Astrocyte of the spinal cord (primary cell): ENCODE data around the gene RBM33.
A peak's percentile ranks its signal among the peaks of the same experiment; 100 is the strongest.

Source experiments
- DNase-seq: peaks from one replicate; pipeline ENCODE4 v3.0.0; 2011; ENCODE audit warnings: low read depth, low spot score
- H3K4me3 ChIP-seq: 2 replicates; pipeline ENCODE4 v1.5.1; 2011; ENCODE audit warnings: low read depth, mild to moderate bottlenecking, low read length, moderate library complexity
- in situ Hi-C: cut with HindIII; loops from 2 replicates; pipeline ENCODE4 v1.10.0; 2017; ENCODE audit warnings: low sequenced_read_pairs
- TF ChIP-seq, protein P1 (sequence below): IDR thresholded peaks from 2 replicates; pipeline ENCODE4 v1.5.1; 2012; ENCODE audit warnings: low read depth, mild to moderate bottlenecking, low read length, inconsistent platforms

The RBM33 gene

GRCh38 chr7:155800301-155800700, 155.8 kb downstream of the RBM33 start:
- TF ChIP-seq, protein P1, sequence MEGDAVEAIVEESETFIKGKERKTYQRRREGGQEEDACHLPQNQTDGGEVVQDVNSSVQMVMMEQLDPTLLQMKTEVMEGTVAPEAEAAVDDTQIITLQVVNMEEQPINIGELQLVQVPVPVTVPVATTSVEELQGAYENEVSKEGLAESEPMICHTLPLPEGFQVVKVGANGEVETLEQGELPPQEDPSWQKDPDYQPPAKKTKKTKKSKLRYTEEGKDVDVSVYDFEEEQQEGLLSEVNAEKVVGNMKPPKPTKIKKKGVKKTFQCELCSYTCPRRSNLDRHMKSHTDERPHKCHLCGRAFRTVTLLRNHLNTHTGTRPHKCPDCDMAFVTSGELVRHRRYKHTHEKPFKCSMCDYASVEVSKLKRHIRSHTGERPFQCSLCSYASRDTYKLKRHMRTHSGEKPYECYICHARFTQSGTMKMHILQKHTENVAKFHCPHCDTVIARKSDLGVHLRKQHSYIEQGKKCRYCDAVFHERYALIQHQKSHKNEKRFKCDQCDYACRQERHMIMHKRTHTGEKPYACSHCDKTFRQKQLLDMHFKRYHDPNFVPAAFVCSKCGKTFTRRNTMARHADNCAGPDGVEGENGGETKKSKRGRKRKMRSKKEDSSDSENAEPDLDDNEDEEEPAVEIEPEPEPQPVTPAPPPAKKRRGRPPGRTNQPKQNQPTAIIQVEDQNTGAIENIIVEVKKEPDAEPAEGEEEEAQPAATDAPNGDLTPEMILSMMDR = no peak
- in situ Hi-C loops = no loop called here
- H3K4me3 ChIP-seq = no peak overlapping the region
- no peak for DNase-seq

DNA sequence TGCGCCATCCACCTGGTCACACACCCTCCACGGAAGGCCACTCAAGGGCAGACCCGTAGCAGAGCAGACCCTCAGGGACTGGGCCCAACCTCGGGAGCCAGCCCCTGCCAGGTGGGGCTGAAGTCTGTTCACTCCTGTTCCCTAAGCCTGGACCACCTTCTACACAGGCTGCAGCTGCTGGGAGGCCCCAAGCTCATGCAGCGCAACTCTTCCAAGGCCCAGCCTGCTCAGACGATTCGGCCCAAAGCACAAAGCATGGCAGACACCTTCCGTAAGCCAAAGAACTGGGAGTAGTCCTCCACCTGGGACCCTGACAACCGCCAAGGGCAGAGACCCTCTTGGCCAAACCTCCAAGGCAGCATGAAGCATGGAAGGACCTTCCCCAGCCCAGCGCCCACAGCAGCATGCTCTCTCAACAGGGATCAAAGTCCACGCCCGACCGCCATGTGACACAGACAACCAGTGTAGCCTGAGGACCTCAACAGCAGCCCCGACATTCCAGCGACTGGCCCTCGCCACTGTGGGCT, 156.3 kb downstream of the RBM33 start:
- H3K4me3 ChIP-seq = no peak overlapping the region
- TF ChIP-seq, protein P1 = no peak
- in situ Hi-C loops = no loop called here
- no peak for DNase-seq

GRCh38 chr7:155802291-155802690, 157.8 kb downstream of the RBM33 start:
- no peak overlapping the region for H3K4me3 ChIP-seq
- DNase-seq = no peak
- in situ Hi-C loops = no loop called here
- TF ChIP-seq, protein P1 = no peak

- H3K4me3 ChIP-seq = no peak overlapping the region
- no peak for DNase-seq
- TF ChIP-seq, protein P1 = no peak
- in situ Hi-C loops = no loop called here
Observed at GRCh38 chr7:155802906-155803417, 158.5 kb downstream of the RBM33 start.

GRCh38 chr7:155803418-155804376, 159.2 kb downstream of the RBM33 start:
- peak overlapping the region; percentile 10 for H3K4me3 ChIP-seq
- in situ Hi-C loops = no loop called here
- DNase-seq = no peak
- TF ChIP-seq, protein P1 = no peak

- no peak overlapping the region for H3K4me3 ChIP-seq
- in situ Hi-C loops = no loop called here
- TF ChIP-seq, protein P1 = no peak
- no peak for DNase-seq
Observed at GRCh38 chr7:155804431-155804831, 160.0 kb downstream of the RBM33 start.
